GM10266 (cell line): ENCODE data around the gene TFPI.
"Not testable (repeated sequence)": the region's sequence is repeated elsewhere in the genome, so short reads cannot be mapped to it uniquely, and the experiment has no call there.

Experiments used
- DNase-seq: peaks from one replicate; pipeline ENCODE4 v3.0.0; 2012; ENCODE audit errors: extremely low spot score
- CTCF ChIP-seq: IDR thresholded peaks from 2 replicates; pipeline ENCODE4 v1.5.1; 2012; ENCODE audit warnings: mild to moderate bottlenecking, low read depth; ENCODE audit not compliant: control insufficient read depth, insufficient read depth; ENCODE audit errors: missing control alignments

TFPI gene

GRCh38 chr2:187569571-187569970, 15.3 kb upstream of the TFPI start:
- DNase-seq = no peak

GRCh38 chr2:187569042-187569441, 14.8 kb upstream of the TFPI start:
- no peak for DNase-seq
- TF ChIP-seq CTCF = no peak

More at GRCh38 chr2:187569571-187569970, 15.3 kb upstream of the TFPI start:
- TF ChIP-seq CTCF = no peak

GRCh38 chr2:187567126-187567525, 12.9 kb upstream of the TFPI start:
- TF ChIP-seq CTCF = no peak
- no peak for DNase-seq

GRCh38 chr2:187566712-187567111, 12.5 kb upstream of the TFPI start:
- DNase-seq = no peak
- no peak for TF ChIP-seq CTCF

GRCh38 chr2:187566266-187566665, 12.0 kb upstream of the TFPI start:
- DNase-seq = no peak
- no peak for TF ChIP-seq CTCF

GRCh38 chr2:187565618-187566017, 11.4 kb upstream of the TFPI start:
- DNase-seq = not testable (repeated sequence)

- not testable (repeated sequence) for DNase-seq
Observed at GRCh38 chr2:187556493-187556892, 2.3 kb upstream of the TFPI start.

GRCh38 chr2:187554704-187555082, 458 bp upstream of the TFPI start:
- no peak for TF ChIP-seq CTCF
- no peak for DNase-seq
